Measurements from ENCODE around the gene HIBCH. TPM values are rescaled to one million over a fixed set of nuclear protein-coding genes. Genes with fewer than 3 reads are reported as not detected.
A peak's percentile ranks its signal among the peaks of the same experiment; 100 is the strongest.

HIBCH gene
- total RNA-seq, 1 experiment from 2014 or later, result 21.7 TPM

- Histone ChIP-seq H3K27ac (ENCODE audit: low read length) (no peak overlapping the region), H3K27me3 (ENCODE audit: control insufficient read depth, insufficient read depth, low read length) (no peaks in the 10 kb centered on the region), H3K9me3 (ENCODE audit: control insufficient read depth, insufficient read depth, low read depth, low read length) (no peaks in the 10 kb centered on the region), H3K4me3 (ENCODE audit: low read depth in 2 of 2, low read length in 2 of 2) (no peak overlapping the region), H3K4me1 (ENCODE audit: control insufficient read depth, insufficient read depth, low read length) (peaks cover 11% of the 10 kb centered on the region), H3K36me3 (ENCODE audit: control insufficient read depth, insufficient read depth, low read length) (no peaks in the 10 kb centered on the region)
- ChIA-PET CTCF (no interaction called here), POLR2A (no interaction called here)
- intact Hi-C loops (cut with micrococcal nuclease; ENCODE audit: unreplicated experiment), result no loop called here
- DNase-seq (ENCODE audit: low read depth, low spot score), result no peak
- in situ Hi-C loops (cut with HindIII; ENCODE audit: low pct_unique_long_range_greater_than_20kb, low sequenced_read_pairs), result no loop called here
- TF ChIP-seq CTCF (IDR thresholded peaks at IDR 0.05) (no peak), TCF7L2 (IDR thresholded peaks at IDR 0.05; ENCODE audit: low read depth, low read length) (no peak), SIN3A (IDR thresholded peaks at IDR 0.05; ENCODE audit: borderline replicate concordance, insufficient read depth, low read depth, low read length) (no peak), POLR2AphosphoS5 (IDR thresholded peaks at IDR 0.05; ENCODE audit: low read depth, low read length) (no peak)
- TF ChIP-seq, protein P1, sequence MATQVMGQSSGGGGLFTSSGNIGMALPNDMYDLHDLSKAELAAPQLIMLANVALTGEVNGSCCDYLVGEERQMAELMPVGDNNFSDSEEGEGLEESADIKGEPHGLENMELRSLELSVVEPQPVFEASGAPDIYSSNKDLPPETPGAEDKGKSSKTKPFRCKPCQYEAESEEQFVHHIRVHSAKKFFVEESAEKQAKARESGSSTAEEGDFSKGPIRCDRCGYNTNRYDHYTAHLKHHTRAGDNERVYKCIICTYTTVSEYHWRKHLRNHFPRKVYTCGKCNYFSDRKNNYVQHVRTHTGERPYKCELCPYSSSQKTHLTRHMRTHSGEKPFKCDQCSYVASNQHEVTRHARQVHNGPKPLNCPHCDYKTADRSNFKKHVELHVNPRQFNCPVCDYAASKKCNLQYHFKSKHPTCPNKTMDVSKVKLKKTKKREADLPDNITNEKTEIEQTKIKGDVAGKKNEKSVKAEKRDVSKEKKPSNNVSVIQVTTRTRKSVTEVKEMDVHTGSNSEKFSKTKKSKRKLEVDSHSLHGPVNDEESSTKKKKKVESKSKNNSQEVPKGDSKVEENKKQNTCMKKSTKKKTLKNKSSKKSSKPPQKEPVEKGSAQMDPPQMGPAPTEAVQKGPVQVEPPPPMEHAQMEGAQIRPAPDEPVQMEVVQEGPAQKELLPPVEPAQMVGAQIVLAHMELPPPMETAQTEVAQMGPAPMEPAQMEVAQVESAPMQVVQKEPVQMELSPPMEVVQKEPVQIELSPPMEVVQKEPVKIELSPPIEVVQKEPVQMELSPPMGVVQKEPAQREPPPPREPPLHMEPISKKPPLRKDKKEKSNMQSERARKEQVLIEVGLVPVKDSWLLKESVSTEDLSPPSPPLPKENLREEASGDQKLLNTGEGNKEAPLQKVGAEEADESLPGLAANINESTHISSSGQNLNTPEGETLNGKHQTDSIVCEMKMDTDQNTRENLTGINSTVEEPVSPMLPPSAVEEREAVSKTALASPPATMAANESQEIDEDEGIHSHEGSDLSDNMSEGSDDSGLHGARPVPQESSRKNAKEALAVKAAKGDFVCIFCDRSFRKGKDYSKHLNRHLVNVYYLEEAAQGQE (IDR thresholded peaks at IDR 0.05; ENCODE audit: insufficient read depth in 1 of 2, low read depth in 2 of 2, low read length in 1 of 2), result no peak
- BruUV-seq (replicated peaks), result no TSS peak
- no peak for ATAC-seq
These were observed 3.8 kb upstream of the HIBCH start for GRCh38 chr2:190323406-190323805.

GRCh38 chr2:190320696-190321095 lies 1.1 kb upstream of the HIBCH start:
- TF ChIP-seq, protein P1 (IDR thresholded peaks at IDR 0.05; ENCODE audit: insufficient read depth in 1 of 2, low read depth in 2 of 2, low read length in 1 of 2), result no peak
- TF ChIP-seq TCF7L2 (IDR thresholded peaks at IDR 0.05; ENCODE audit: low read depth, low read length) (no peak), CTCF (IDR thresholded peaks at IDR 0.05) (no peak), POLR2AphosphoS5 (IDR thresholded peaks at IDR 0.05; ENCODE audit: low read depth, low read length) (no peak), SIN3A (IDR thresholded peaks at IDR 0.05; ENCODE audit: borderline replicate concordance, insufficient read depth, low read depth, low read length) (no peak)
- CTCF ChIA-PET, result no interaction called here
- POLR2A ChIA-PET, result no interaction called here
- H3K9me3 ChIP-seq (ENCODE audit: control insufficient read depth, insufficient read depth, low read depth, low read length), result no peaks in the 10 kb centered on the region
- H3K27me3 ChIP-seq (ENCODE audit: control insufficient read depth, insufficient read depth, low read length), result no peaks in the 10 kb centered on the region
- in situ Hi-C loops (cut with HindIII; ENCODE audit: low pct_unique_long_range_greater_than_20kb, low sequenced_read_pairs) (no loop called here), intact Hi-C loops (cut with micrococcal nuclease; ENCODE audit: unreplicated experiment) (no loop called here)
- peak overlapping the region; percentile 93 for H3K27ac ChIP-seq (ENCODE audit: low read length)
- no peak overlapping the region for H3K4me3 ChIP-seq (ENCODE audit: low read depth in 2 of 2, low read length in 2 of 2)
- BruUV-seq (replicated peaks), result no TSS peak
- no peaks in the 10 kb centered on the region for H3K36me3 ChIP-seq (ENCODE audit: control insufficient read depth, insufficient read depth, low read length)
- DNase-seq (ENCODE audit: low read depth, low spot score) (no peak), ATAC-seq (no peak)
- peaks cover 19% of the 10 kb centered on the region for H3K4me1 ChIP-seq (ENCODE audit: control insufficient read depth, insufficient read depth, low read length)
